HG02798 (cell line): ENCODE data around the gene ADAMTS19.
A peak's percentile ranks its signal among the peaks of the same experiment; 100 is the strongest.
"Not testable (repeated sequence)": the region's sequence is repeated elsewhere in the genome, so short reads cannot be mapped to it uniquely, and the experiment has no call there.

ENCODE experiments used
- ATAC-seq: cut with Tn5 transposase; IDR thresholded peaks from one replicate; pipeline ENCODE4 v1.9.1; 2021; ENCODE audit warnings: mild to moderate bottlenecking; ENCODE audit not compliant: unreplicated experiment, poor library complexity

Gene ADAMTS19

DNA sequence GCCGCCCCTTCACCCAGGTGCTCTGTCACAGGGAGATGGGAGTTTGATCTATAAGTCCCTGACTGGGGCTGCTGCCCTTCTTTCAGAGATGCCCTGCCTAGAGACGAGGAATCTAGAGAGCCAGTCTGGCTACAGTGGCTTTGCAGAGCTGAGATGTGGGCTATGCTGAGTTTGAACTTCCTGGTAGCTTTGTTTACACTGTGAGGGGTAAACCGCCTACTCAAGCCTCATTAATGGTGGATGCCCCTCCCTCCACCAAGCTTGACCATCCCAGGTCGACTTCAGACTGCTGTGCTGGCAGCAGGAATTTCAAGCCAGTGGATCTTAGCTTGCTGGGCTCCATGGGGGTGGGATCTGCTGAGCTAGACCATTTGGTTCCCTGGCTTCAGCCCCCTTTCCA, 124.4 kb downstream of the ADAMTS19 start:
- not testable (repeated sequence) for ATAC-seq

DNA sequence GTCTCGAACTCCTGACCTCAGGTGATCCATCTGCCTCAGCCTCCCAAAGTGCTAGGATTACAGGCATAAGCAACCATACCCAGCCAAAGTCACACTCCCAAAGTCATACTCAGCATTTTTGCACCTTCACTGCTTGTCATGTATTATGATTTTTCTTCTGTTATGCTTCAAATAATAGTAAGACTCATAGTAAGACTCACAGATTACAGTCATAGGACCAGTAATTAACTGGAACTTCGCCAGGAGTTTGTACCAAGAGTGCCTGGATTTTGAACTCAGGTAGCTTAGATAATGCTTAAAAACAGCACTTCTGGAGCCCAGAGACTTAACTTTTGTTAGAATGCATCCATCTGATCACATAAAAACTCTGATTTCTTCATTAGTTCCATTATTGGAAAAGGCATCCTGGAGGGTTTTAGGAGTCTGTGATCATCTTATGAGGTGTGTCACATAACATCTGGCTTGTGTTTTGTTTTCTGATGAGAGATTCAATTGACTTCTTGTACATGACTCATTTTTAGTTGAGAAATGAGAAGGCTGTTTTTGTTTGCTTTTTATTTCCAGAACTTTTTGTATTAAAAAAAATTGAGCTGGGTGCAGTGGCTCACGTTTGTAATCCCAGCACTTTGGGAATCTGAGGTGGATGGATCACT, 131.5 kb downstream of the ADAMTS19 start:
- ATAC-seq: no peak

GRCh38 chr5:129593525-129593924, 133.4 kb downstream of the ADAMTS19 start:
- no peak for ATAC-seq

DNA sequence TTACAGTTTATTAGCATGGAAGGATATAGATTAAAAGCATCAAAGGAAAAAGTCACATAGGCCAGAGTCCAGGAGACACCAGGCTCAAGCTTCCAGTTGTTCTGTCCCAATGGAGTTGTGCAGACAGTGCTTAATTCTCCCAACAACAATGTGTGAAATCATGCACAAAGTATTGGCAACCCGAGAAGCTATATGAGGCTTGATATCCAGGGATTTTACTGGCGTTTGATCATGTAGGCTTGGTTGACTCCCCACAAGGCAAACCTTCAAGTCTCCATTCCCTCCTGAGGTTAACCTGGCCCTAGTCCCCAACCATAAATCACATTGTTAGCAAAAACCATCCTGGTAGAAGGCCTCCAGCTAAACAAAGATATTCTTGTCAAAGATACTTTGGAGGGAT, 141.5 kb downstream of the ADAMTS19 start:
- ATAC-seq: no peak

DNA sequence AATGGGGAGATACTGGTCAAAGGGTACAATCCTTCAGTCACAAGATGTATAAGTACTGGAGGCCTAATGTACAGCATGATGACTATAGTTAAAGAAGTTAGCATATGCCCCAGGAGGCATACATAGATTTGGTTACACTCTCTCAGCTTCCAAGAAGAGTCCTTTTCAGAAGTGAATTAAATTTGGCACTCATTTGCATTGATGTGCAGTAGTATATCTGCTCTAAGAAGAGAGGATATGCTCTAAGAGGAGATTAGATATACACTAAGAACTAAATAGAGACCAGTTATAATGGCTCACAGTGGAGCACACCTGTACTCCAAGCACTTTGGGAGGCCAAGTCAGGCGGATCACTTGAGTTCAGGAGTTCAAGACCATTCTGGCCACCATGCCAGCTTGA, 148.3 kb downstream of the ADAMTS19 start:
- peak; percentile 36 for ATAC-seq

DNA sequence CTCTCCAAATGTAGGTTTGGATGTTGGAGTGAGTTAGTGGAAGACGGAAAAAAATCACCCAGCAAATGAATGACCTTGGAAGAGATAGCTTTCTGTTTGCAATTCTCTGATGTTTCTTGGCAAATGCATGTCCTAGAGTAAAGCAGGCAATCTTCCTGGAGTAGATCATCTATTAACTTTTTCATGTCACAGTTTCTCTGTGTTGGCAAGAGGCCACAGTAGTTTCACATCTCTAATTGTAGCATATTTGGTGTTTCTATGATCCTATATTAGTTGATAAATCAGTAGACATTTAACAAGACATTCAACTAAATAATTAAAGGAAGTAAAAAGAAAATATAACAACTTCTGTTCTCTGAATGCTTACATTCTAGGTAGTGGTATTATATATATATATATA, 149.6 kb downstream of the ADAMTS19 start:
- ATAC-seq: no peak

DNA sequence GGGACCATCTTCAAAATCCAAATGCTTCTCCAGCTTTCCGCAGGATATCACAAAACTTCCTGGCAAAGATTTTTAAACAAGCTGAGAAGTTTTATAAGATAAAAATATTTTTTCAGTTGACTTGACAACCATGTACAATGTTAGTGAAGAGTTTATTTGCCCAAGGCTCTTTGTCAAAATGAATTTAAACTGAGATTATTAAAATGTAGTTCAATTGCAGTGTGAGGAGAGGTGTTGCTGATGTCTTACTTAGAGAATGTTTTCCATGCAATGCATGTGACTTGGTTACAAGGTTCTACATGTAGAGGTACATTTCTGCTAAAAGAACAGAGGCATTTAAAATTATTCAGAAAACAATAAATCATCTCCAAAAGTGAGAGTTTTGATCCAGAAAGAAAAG, 156.4 kb downstream of the ADAMTS19 start:
- ATAC-seq: no peak

GRCh38 chr5:129617206-129617605, 157.1 kb downstream of the ADAMTS19 start:
- no peak for ATAC-seq

DNA sequence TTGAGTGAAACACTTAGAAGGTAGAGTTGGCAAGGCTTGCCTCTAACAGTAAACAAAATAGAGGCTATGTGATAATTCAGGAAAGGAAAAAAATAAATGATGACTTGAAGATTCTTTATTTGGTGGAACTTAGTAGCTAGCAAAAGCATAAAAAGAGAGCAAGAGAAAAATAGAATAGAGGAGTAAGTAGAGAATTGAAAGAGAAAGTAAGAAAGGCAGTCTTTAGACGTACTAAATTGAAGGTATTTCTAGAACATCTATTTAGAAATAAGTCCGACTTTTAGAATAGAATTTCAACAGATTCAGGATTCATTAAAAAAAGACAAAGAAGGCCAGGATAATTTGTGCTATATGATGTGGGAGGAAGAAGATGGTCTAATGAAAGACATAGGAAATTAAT, 159.7 kb downstream of the ADAMTS19 start:
- ATAC-seq: no peak

- no peak for ATAC-seq
Measured at GRCh38 chr5:129622531-129622930, 162.4 kb downstream of the ADAMTS19 start.

GRCh38 chr5:129629575-129629974, 169.5 kb downstream of the ADAMTS19 start:
- ATAC-seq: no peak

DNA sequence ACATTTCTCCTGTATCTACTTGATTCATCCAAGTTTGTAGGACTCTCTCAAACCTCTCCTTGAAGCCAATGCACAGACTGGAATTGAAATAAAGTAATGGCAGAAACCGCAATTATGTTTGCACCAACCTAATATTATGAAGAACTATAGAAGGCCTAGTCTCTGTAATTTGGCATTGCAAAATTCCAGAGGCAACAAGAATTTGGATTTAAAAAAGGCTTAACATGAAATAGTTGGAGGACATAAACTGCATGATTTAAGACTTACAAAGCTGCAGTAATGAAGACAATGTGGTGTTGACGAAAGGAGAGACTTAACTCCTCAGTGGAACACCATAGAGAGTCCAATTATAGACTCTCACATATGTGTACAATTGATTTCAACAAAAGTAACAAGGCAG, 170.0 kb downstream of the ADAMTS19 start:
- no peak for ATAC-seq

DNA sequence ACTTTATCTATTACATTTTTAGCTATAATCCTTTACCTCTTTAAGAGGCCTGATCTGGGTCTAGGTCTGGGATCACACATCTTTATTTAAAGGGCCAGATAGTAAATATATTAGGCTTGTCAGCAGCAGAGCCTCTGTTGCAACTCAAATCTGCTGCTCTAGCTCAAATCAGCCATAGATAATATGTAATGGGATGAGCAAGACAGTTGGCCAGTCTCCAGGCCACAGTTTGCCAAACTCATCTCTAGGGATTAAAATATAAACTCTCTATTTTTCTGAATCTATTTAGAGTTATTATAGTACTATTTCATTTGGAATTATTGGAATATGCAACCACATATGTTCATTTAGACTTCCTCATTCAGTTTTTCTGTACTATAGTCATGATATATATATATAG, 171.9 kb downstream of the ADAMTS19 start:
- ATAC-seq: no peak

DNA sequence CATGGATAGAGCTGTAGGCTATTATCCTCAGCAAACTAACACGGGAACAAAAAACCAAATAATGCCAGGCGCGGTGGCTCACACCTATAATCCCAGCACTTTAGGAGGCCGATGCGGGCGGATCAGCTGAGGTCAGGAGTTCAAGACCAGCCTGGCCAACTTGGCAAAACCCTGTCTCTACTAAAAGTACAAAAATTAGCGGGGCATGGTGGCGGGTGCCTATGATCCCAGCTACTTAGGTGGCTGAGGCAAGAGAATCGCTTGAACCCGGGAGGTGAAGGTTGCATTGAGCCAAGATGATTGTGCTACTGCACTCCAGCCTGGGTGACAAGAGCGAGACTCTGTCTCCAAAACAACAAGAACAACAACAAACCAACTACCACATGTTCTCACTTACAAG, 177.4 kb downstream of the ADAMTS19 start:
- not testable (repeated sequence) for ATAC-seq

GRCh38 chr5:129639331-129639730, 179.2 kb downstream of the ADAMTS19 start:
- no peak for ATAC-seq

DNA sequence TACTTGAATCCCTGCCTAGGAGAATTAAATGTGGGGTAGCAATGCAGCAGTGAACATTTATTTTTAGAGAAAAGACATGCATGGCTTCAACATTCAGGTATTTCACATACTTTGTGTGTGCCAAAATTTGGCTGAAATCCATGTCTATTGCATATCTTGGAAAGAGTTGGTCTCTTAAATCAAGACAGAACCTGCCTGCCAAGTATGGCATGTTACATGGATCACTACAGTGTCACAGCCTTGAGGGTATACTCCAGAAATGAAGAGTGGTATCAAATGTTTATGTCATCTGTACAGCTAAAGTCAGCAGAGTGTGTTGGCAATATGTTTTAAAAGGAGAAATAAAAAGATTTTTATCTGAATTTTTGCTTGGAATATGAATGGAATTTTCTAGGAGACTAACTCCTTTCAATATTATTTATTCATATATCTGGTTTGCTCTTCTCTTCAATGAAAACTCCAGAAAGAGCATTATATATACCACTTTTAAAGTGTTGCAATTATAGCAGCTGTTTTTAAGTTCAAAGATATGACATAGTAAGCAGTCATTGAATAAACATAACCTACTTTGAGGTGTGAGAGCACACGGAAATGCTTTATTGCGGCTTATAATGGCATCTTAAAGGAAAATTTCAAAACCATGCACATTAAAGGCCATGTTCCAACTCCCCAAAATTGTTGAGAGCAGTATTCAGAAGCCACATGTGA, 192.4 kb downstream of the ADAMTS19 start:
- no peak for ATAC-seq

GRCh38 chr5:129653057-129653375, 192.9 kb downstream of the ADAMTS19 start:
- ATAC-seq: no peak

DNA sequence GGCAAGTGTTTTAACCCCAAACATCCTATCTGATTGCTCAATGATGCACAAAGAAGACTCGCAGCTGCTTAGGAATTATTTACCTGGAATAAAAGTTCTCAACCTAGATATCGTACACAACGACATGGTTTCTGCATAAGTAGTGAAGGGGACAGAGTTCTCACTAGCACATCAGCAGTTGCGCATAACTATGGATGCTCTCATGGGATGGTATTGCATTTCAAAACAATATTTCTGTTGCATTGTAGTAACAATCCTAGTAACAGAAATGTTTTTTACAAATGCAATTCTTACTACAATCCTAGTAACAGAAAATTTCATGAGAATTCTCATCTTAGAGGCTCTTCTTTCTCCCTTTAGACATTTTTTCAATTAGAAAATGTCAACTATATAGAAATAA, 193.3 kb downstream of the ADAMTS19 start:
- no peak for ATAC-seq

GRCh38 chr5:129656952-129657351, 196.9 kb downstream of the ADAMTS19 start:
- no peak for ATAC-seq

DNA sequence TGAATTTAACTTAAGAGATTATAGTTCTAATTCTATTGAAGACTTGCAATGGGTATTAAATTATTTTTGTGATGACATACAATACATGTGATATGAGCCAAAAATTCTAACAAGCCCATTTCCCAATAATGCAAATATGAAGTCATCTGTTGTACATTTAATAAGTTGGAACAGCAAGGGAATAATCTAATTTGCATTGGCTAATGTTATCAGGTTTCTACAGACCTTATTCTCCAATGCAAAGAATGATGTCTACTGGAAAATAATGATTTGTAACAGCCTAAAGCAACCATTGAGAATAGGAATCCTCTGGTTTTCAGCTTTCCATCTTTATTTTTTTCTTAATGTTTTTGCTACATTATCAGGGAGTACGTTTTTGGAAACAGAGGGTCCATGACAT, 198.7 kb downstream of the ADAMTS19 start:
- no peak for ATAC-seq

GRCh38 chr5:129661366-129662035, 201.4 kb downstream of the ADAMTS19 start:
- ATAC-seq: no peak
